GM15510 (cell line): ENCODE data around the gene NOXO1.

Source experiments
- POLR2A ChIP-seq: IDR thresholded peaks from 3 replicates; pipeline ENCODE4 v1.6.1; 2011; ENCODE audit warnings: borderline replicate concordance; ENCODE audit not compliant: insufficient read length; ENCODE audit errors: extremely low read depth

NOXO1 gene

DNA sequence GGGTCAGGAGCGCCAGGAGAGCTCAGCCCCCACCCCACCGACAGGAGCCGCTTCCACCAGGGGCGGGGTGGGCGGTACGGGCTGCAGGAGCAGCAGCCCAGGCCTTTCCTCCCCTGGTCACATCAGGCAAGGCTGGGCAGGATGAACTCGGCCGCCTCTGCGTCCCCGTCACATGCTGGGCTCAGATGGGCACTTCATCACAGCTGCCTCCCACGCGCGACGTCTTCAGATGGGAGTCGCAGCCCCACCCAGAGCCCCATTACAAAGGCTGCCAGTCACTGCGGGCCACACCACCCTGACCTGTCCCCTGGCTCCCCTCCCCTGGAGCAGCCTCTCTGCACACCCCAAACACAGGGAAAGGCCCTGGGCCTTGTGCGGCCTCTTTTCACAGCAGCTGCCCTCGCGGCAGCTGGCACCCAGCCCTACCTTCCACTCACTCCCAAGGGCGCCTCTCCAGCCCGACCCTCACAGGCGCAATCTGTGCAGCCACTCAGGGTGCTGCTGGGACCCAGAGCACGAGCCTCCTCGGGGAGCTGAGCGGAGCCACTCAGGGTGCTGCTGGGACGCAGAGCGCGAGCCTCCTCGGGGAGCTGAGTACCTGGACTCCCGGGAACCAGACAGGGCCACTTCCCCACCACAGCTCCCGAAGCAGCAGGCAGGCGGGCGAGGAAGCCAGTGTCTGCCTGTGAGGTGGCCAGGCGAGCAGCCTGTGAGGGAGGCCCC, 23.7 kb upstream of the NOXO1 start:
- TF ChIP-seq POLR2A, result no peak

- no peak for TF ChIP-seq POLR2A
Observed at GRCh38 chr16:2003827-2004641, 22.8 kb upstream of the NOXO1 start.

DNA sequence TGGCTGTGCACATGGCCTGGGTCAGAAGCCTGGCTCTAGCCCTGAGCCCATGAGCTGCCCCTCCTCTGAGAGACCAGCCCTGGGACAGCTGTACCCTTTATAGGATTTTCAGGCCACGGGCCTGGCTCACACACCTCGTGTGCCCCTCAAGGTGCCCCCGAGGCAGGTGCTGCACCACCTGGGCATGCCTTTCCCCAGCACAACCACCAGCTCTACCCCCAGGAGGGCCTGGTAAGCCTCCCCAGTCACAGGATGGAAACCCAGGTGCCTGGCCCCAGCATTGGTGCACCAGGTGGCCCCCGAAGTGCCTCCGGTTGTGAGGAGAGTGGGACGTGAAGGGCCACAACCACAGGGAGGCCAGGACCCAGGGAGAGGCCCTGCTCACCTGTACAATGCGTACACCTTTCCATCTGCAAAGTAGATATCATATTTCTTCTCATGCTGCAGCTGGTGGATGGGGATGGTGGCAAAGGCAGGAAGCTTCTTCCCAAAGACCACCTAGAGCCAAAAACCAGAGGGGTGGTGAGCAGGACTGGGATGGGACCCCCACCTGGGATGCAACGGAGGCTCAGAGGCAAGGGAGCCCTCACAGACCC, 22.1 kb upstream of the NOXO1 start:
- no peak for TF ChIP-seq POLR2A

- no peak for TF ChIP-seq POLR2A
Observed at GRCh38 chr16:2002406-2003230, 21.3 kb upstream of the NOXO1 start.

DNA sequence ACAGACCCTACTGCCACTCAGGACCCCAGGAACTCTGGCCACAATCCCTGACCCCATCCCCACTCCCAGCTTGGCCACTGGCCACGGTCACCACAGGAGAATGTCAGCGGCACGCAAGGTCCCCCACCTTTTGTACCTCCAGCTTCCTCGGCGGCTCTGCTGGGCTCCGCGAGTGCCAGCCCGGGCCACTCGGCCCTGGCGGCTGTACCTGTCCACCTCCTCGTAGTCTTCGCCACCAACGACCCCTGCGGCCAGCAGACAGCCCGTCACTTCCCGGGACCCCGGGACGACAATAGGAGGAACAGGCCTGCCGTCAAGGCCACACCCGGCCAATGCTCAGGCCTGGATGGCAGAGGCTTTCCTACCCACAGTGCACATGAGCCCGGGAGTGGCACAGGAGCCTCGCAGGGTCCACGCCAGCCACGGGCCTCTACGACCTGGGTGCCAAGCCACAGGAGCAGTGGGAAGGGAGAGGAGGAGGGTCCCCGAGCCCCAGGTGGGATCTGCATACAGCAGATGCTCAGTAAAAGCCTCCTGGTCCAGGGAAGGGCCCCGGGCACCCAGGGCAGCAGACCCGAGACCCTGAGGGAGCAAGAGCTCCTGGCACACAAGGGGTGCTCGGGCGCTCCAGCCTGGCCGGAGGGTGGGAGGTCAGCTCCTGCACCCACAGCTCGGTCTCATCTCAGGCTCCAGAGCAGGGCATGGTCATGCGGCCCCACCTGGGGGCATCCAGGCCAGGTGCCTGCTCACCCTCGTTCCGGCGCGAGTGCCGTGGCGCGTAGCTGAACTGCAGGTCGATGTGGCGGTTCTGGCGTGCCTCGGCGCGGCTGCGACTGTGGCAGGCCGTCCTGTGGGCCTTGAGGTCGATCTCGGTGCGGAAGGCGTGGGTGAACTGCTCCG, 20.4 kb upstream of the NOXO1 start:
- no peak for TF ChIP-seq POLR2A

DNA sequence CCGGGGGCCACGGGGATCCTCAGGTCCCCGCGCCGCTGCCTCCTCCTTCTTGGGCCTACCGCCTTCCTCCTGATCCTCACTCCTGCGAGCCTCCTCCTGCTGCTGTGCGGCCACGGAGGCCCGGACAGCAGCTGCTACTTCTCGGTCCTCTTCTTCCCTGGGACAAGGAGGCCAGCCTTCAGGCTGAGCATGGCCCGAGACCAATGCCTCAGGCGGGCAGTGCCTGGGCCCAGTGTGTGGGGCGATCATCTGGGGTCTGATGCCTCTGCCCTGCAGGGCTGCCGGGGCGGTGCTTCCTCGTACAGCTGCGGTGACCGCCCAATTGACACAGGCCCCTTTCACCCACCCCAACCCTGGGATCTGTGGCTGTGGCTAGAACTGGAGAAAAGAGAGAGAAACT, 19.8 kb upstream of the NOXO1 start:
- no peak for TF ChIP-seq POLR2A

- TF ChIP-seq POLR2A, result no peak
Observed at GRCh38 chr16:1999866-2000514, 18.7 kb upstream of the NOXO1 start.

DNA sequence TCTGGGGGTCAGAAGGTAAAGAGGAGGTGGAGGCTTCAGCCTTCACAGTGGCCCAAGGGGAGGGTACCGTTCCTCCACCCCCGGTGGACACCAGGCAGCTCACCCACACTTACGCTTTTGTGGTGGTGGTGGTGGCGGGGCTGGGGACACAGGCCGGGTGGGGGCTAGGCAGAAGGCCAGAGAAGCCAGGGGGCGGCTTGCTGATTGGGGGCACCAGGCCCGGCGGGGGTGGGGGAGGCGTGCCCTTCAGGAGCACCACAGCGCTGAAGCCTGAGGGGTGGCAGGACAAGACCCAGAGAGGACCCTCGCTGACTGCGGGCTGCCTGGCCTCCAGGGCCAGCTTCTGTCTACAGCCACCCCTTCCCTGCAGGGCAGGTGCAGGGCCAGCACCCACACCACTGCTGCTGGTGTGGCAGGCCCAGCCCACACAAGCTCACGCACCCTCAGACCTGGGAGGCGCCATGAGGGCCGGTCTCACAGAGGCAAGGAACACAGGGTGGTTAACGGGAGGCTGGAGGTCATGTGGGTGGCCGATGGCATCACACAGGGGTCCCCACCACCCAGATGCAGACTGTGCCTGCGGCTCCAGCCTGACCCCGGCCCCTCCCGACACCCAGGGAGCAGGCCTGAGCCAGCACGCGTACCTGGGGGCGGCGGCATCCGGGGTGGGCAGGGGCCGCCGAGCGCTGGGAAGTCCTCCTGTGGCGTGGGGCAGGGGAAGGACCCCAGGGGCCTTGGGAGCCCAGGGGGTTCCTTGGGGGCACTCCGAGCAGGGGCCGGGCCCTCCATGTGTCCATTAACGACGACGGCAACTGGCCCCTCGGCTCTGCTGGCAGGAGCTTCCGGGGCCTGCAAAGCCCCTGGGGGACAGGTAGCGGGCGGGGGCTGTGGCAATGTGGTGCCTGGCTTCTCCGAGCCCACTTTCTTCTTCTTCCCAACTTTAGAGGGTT, 17.9 kb upstream of the NOXO1 start:
- no peak for TF ChIP-seq POLR2A

GRCh38 chr16:1998360-1998835, 17.1 kb upstream of the NOXO1 start:
- TF ChIP-seq POLR2A, result no peak

DNA sequence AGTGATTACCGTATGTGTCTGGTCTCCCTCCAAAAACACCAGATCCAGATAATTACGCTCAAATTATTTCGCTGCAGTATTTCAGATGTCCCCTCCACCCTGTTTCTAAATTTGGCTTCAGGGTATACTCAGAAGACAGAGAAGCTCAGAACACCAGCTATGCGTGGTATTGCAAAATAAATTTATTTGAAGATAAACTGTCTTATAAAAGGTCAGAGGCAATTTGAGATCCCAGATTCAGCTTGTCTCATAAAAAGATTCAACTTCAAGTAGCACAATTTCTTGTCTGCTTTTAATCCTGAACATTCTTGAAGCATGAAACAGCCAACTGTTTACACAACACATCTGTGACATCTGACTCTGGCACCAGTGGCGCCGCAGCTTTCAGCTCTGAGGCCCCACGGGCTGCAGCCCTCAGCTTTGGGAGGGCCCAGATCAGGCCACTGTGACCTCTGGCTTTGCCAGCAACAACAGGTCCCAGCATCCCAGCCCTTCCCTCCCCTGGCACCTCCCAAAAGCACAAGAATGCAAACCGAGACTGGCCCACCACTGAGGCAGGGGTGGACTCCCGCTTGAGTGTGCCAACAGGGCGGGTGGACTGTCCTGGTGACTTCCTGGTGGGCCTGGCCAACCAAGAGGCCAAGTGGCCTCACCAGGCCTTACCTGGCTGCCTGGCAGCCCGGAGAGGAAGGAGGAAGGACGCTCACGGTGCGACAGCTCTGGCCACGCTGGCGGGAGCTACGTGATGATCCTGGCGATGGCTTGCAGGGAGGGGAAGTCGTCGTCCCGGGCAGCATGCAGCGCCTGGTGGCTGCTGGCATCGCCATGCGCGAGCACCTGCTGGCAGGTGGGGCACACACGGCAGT, 16.5 kb upstream of the NOXO1 start:
- TF ChIP-seq POLR2A, result no peak

GRCh38 chr16:1993731-1994131, 12.5 kb upstream of the NOXO1 start:
- TF ChIP-seq POLR2A, result no peak

DNA sequence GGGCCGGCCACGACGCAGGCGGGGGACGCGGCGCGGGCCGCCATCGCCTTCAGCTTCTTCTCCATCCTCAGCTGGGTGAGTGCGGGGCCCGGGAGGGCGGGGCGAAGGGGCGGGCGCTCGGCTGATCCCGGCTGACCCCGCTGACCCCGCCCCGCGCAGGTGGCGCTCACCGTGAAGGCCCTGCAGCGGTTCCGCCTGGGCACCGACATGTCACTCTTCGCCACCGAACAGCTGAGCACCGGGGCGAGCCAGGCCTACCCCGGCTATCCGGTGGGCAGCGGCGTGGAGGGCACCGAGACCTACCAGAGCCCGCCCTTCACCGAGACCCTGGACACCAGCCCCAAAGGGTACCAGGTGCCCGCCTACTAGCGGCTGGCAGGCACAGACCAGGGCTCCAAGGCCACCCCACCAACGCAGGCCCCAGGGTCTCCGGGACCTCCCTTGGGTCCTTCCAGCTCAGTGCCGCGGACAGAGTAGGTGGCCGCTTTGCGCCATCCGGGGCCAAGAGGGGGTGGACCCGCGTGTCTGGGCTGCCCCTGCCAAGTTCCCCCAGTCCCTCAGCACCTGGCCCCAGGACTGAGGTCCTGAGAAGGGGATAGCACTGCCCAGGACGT, 11.5 kb upstream of the NOXO1 start:
- TF ChIP-seq POLR2A, result no peak
